ENCODE data around the gene DEGS2.

- TF ChIP-seq EZH2phosphoT487 (IDR thresholded peaks at IDR 0.05; ENCODE audit: low read length) (no peak), EZH2 (optimal IDR thresholded peaks at IDR 0.05; ENCODE audit: low read depth, low read length) (no peak)
- TF ChIP-seq, protein P1, sequence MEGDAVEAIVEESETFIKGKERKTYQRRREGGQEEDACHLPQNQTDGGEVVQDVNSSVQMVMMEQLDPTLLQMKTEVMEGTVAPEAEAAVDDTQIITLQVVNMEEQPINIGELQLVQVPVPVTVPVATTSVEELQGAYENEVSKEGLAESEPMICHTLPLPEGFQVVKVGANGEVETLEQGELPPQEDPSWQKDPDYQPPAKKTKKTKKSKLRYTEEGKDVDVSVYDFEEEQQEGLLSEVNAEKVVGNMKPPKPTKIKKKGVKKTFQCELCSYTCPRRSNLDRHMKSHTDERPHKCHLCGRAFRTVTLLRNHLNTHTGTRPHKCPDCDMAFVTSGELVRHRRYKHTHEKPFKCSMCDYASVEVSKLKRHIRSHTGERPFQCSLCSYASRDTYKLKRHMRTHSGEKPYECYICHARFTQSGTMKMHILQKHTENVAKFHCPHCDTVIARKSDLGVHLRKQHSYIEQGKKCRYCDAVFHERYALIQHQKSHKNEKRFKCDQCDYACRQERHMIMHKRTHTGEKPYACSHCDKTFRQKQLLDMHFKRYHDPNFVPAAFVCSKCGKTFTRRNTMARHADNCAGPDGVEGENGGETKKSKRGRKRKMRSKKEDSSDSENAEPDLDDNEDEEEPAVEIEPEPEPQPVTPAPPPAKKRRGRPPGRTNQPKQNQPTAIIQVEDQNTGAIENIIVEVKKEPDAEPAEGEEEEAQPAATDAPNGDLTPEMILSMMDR (IDR thresholded peaks at IDR 0.05; ENCODE audit: low read length): no peak
Measured at GRCh38 chr14:100143934-100144333, 15.5 kb downstream of the DEGS2 start.
